Measurements from ENCODE around the gene AGBL4. TPM values are rescaled to one million over a fixed set of nuclear protein-coding genes. Genes with fewer than 3 reads are reported as not detected.

The AGBL4 gene
- total and polyA plus RNA-seq, 2 of the 4 experiments (the other 2 are of a cell fraction): not detected

- Histone ChIP-seq H2BK20ac (ENCODE audit: low read depth, low read length) (no peak overlapping the region), H2AFZ (replicated peaks; ENCODE audit: low read length, poor library complexity) (no peak overlapping the region), H3K9me3 (ENCODE audit: control insufficient read depth, insufficient read depth, low read length) (no peaks in the 10 kb centered on the region), H2BK5ac (ENCODE audit: low read depth, low read length, poor library complexity, severe bottlenecking) (no peak overlapping the region), H2AK9ac (replicated peaks; ENCODE audit: low read depth, low read length, poor library complexity) (no peak overlapping the region), H4K5ac (ENCODE audit: low read depth, low read length) (no peak overlapping the region), H2BK15ac (ENCODE audit: low read depth, low read length) (no peak overlapping the region), H4K20me1 (ENCODE audit: insufficient read depth, low read length) (no peaks in the 10 kb centered on the region), H4K91ac (ENCODE audit: insufficient read depth, low read depth, low read length) (no peak overlapping the region), H3K18ac (ENCODE audit: low read depth, low read length) (no peak overlapping the region), H3K79me1 (ENCODE audit: low read depth in 1 of 2, low read length in 2 of 2) (no peaks in the 10 kb centered on the region), H3K27ac (ENCODE audit: insufficient read depth, low read length) (no peak overlapping the region), H4K8ac (ENCODE audit: low read depth in 2 of 2, low read length in 2 of 2) (no peak overlapping the region), H2BK120ac (ENCODE audit: low read depth, low read length) (no peak overlapping the region), H3K4me2 (ENCODE audit: low read depth, low read length) (no peak overlapping the region), H3K4me1 (ENCODE audit: control insufficient read depth, insufficient read depth, low read length) (no peaks in the 10 kb centered on the region), H3K14ac (replicated peaks; ENCODE audit: low read depth, low read length) (no peak overlapping the region), H2AK5ac (ENCODE audit: low read depth, low read length) (no peak overlapping the region), H3K27me3 (ENCODE audit: control insufficient read depth, insufficient read depth, low read length) (no peaks in the 10 kb centered on the region), H3K56ac (ENCODE audit: extremely low read depth, insufficient read depth, low read length) (no peak overlapping the region), H3K4ac (ENCODE audit: low read depth, low read length) (no peak overlapping the region), H3K9me1 (ENCODE audit: insufficient read depth, low read length) (no peaks in the 10 kb centered on the region), H3K36me3 (ENCODE audit: control insufficient read depth, insufficient read depth, low read length) (no peaks in the 10 kb centered on the region), H3K9ac (ENCODE audit: low read depth, low read length) (no peak overlapping the region), H3K23ac (ENCODE audit: low read depth, low read length) (no peak overlapping the region), H3K4me3 (ENCODE audit: insufficient read depth, low read depth, low read length) (no peak overlapping the region)
- in situ Hi-C loops (cut with MboI; ENCODE audit: low sequenced_read_pairs) (no loop called here), dilution Hi-C loops (cut with HindIII; ENCODE audit: low sequenced_read_pairs, unreplicated experiment) (no loop called here), intact Hi-C loops (cut with micrococcal nuclease) (no loop called here)
- ChIA-PET POLR2A (ENCODE audit: unreplicated experiment) (no interaction called here), CTCF (no interaction called here)
- no peak for TF ChIP-seq NFE2L2 (IDR thresholded peaks at IDR 0.05; ENCODE audit: low read depth, low read length)
- no peak for TF ChIP-seq FOS (IDR thresholded peaks at IDR 0.05; ENCODE audit: low read depth, low read length)
- TF ChIP-seq ELK1 (IDR thresholded peaks at IDR 0.05; ENCODE audit: borderline replicate concordance, low read depth, low read length): no peak
- TF ChIP-seq, protein P1, sequence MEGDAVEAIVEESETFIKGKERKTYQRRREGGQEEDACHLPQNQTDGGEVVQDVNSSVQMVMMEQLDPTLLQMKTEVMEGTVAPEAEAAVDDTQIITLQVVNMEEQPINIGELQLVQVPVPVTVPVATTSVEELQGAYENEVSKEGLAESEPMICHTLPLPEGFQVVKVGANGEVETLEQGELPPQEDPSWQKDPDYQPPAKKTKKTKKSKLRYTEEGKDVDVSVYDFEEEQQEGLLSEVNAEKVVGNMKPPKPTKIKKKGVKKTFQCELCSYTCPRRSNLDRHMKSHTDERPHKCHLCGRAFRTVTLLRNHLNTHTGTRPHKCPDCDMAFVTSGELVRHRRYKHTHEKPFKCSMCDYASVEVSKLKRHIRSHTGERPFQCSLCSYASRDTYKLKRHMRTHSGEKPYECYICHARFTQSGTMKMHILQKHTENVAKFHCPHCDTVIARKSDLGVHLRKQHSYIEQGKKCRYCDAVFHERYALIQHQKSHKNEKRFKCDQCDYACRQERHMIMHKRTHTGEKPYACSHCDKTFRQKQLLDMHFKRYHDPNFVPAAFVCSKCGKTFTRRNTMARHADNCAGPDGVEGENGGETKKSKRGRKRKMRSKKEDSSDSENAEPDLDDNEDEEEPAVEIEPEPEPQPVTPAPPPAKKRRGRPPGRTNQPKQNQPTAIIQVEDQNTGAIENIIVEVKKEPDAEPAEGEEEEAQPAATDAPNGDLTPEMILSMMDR (conservative IDR thresholded peaks at IDR 0.05; ENCODE audit: low read depth, low read length): no peak
- TF ChIP-seq RFX5 (IDR thresholded peaks at IDR 0.05; ENCODE audit: low read depth, low read length): no peak
- no peak for TF ChIP-seq MXI1 (IDR thresholded peaks at IDR 0.05; ENCODE audit: borderline replicate concordance, low read depth, low read length)
- TF ChIP-seq CEBPB (IDR thresholded peaks at IDR 0.05; ENCODE audit: low read depth, low read length): no peak
- no peak for TF ChIP-seq MAZ (IDR thresholded peaks at IDR 0.05; ENCODE audit: borderline replicate concordance, low read depth, low read length)
- TF ChIP-seq MAFK (IDR thresholded peaks at IDR 0.05; ENCODE audit: low read depth, low read length): no peak
- TF ChIP-seq POLR2A (IDR thresholded peaks at IDR 0.05; ENCODE audit: low read depth, low read length): no peak
- no peak for TF ChIP-seq BHLHE40 (IDR thresholded peaks at IDR 0.05; ENCODE audit: low read depth, low read length)
- TF ChIP-seq RCOR1 (IDR thresholded peaks at IDR 0.05; ENCODE audit: insufficient replicate concordance, low read length): no peak
- TF ChIP-seq, protein P2, sequence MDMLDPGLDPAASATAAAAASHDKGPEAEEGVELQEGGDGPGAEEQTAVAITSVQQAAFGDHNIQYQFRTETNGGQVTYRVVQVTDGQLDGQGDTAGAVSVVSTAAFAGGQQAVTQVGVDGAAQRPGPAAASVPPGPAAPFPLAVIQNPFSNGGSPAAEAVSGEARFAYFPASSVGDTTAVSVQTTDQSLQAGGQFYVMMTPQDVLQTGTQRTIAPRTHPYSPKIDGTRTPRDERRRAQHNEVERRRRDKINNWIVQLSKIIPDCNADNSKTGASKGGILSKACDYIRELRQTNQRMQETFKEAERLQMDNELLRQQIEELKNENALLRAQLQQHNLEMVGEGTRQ (IDR thresholded peaks at IDR 0.05; ENCODE audit: low read depth, low read length): no peak
- TF ChIP-seq CHD1 (IDR thresholded peaks at IDR 0.05; ENCODE audit: low read depth, low read length): no peak
- no peak for ATAC-seq (ENCODE audit: low read depth)
- no TSS peak for BruUV-seq (replicated peaks)
- DNase-seq: no peak
Observed at GRCh38 chr1:48548985-48549384, 1474.8 kb downstream of the AGBL4 start.
